PFSK-1 (cell line): ENCODE measurements around the gene ATG16L1.

ENCODE experiments used
- FOXP2 ChIP-seq: optimal IDR thresholded peaks from 2 replicates; pipeline ENCODE3; 2011; ENCODE audit warnings: borderline replicate concordance, control low read depth, inconsistent platforms; ENCODE audit not compliant: insufficient read depth; ENCODE audit errors: extremely low read length, extremely low read depth
- POLR2AphosphoS5 ChIP-seq: IDR thresholded peaks from 2 replicates; pipeline ENCODE4 v1.6.1; 2012; ENCODE audit warnings: low read depth, mild to moderate bottlenecking, control low read depth, low read length, moderate library complexity
- REST ChIP-seq, 2 experiments: IDR thresholded peaks; 2 replicates each; pipeline versions ENCODE4 v1.6.1 to v1.8.0; 2011 to 2012; ENCODE audit warnings: low read depth in 2 of 2, low read length in 2 of 2, control low read depth in 1 of 2, inconsistent platforms in 1 of 2, mild to moderate bottlenecking in 1 of 2, moderate library complexity in 1 of 2; ENCODE audit not compliant: insufficient read depth in 1 of 2
- SIN3A ChIP-seq: IDR thresholded peaks from 2 replicates; pipeline ENCODE4 v1.6.1; 2012; ENCODE audit warnings: mild to moderate bottlenecking, low read length, moderate library complexity, borderline replicate concordance; ENCODE audit not compliant: insufficient read depth
- TAF1 ChIP-seq: IDR thresholded peaks from 2 replicates; pipeline ENCODE4 v1.6.1; 2012; ENCODE audit warnings: low read length, control low read depth, borderline replicate concordance; ENCODE audit not compliant: insufficient read depth

GRCh38 chr2:233319256-233319655 lies 67.8 kb downstream of the ATG16L1 start:
- no peak for TF ChIP-seq TAF1
- TF ChIP-seq REST (IDR thresholded peaks at IDR 0.05; ENCODE audit: insufficient read depth in 1 of 2, low read depth in 2 of 2, low read length in 2 of 2): no peak
- TF ChIP-seq POLR2AphosphoS5: no peak
- no peak for TF ChIP-seq SIN3A
- TF ChIP-seq FOXP2: no peak
